ENCODE data around the gene SNRNP25.

The SNRNP25 gene

GRCh38 chr16:76535-77272 is 23.1 kb downstream of the SNRNP25 start:
- DNase-seq (ENCODE audit: low spot score), result peak; percentile 63
- in situ Hi-C loops (cut with MboI; ENCODE audit: low sequenced_read_pairs, unreplicated experiment), result no loop called here
- no peak for TF ChIP-seq CTCF (IDR thresholded peaks at IDR 0.05; ENCODE audit: borderline replicate concordance, control extremely low read depth, extremely low read depth, insufficient read depth, missing control alignments)

GRCh38 chr16:77273-77806 is 23.7 kb downstream of the SNRNP25 start:
- peak; percentile 83 for DNase-seq (ENCODE audit: low spot score)
- in situ Hi-C loops (cut with MboI; ENCODE audit: low sequenced_read_pairs, unreplicated experiment), result no loop called here
- TF ChIP-seq CTCF (IDR thresholded peaks at IDR 0.05; ENCODE audit: borderline replicate concordance, control extremely low read depth, extremely low read depth, insufficient read depth, missing control alignments), result no peak

- no peak for TF ChIP-seq CTCF (IDR thresholded peaks at IDR 0.05; ENCODE audit: borderline replicate concordance, control extremely low read depth, extremely low read depth, insufficient read depth, missing control alignments)
- in situ Hi-C loops (cut with MboI; ENCODE audit: low sequenced_read_pairs, unreplicated experiment), result no loop called here
- DNase-seq (ENCODE audit: low spot score), result peak; percentile 99
Measured at GRCh38 chr16:77807-78443, 24.3 kb downstream of the SNRNP25 start, which contains the start of gene MPG. MPG (plus strand) TSS chr16:78225; CDS start chr16:78310, 85 bp downstream.

GRCh38 chr16:78444-79150 is 25.0 kb downstream of the SNRNP25 start:
- in situ Hi-C loops (cut with MboI; ENCODE audit: low sequenced_read_pairs, unreplicated experiment), result no loop called here
- TF ChIP-seq CTCF (IDR thresholded peaks at IDR 0.05; ENCODE audit: borderline replicate concordance, control extremely low read depth, extremely low read depth, insufficient read depth, missing control alignments), result no peak
- peak; percentile 74 for DNase-seq (ENCODE audit: low spot score)

GRCh38 chr16:79151-80054 is 25.8 kb downstream of the SNRNP25 start:
- in situ Hi-C loops (cut with MboI; ENCODE audit: low sequenced_read_pairs, unreplicated experiment), result no loop called here
- DNase-seq (ENCODE audit: low spot score), result no peak
- TF ChIP-seq CTCF (IDR thresholded peaks at IDR 0.05; ENCODE audit: borderline replicate concordance, control extremely low read depth, extremely low read depth, insufficient read depth, missing control alignments), result no peak
